Measurements from ENCODE around the gene ACVRL1. TPM values are rescaled to one million over a fixed set of nuclear protein-coding genes. Genes with fewer than 3 reads are reported as not detected.

Gene ACVRL1
- total and polyA plus RNA-seq, 2 donors = 8.9 to 14.9 TPM

GRCh38 chr12:51925346-51926063, 18.2 kb downstream of the ACVRL1 start:
- H3K36me3 ChIP-seq (ENCODE audit: control insufficient read depth in 2 of 2, insufficient read depth in 2 of 2, low read length in 1 of 2) = no peaks in the 10 kb centered on the region
- H3K27me3 ChIP-seq (ENCODE audit: control insufficient read depth in 2 of 2, insufficient read depth in 1 of 2, low read length in 1 of 2) = no peaks in the 10 kb centered on the region
- WGBS = 84% methylated on average over 3 of the region's 3 CpGs
- no peak overlapping the region for H3K27ac ChIP-seq (ENCODE audit: low read depth in 1 of 2, low read length in 1 of 2)
- H3K4me3 ChIP-seq (ENCODE audit: low read length in 2 of 2) = no peak overlapping the region
- H3K9me3 ChIP-seq (ENCODE audit: control insufficient read depth in 2 of 2, insufficient read depth in 1 of 2, low read length in 1 of 2) = no peaks in the 10 kb centered on the region
- peaks cover 0 to 27% of the 10 kb centered on the region in 2 donors for H3K4me1 ChIP-seq (ENCODE audit: control insufficient read depth in 2 of 2, insufficient read depth in 2 of 2, low read length in 2 of 2)
- no peak for DNase-seq (ENCODE audit: low read depth in 6 of 9, low spot score in 9 of 9)

GRCh38 chr12:51926064-51926632, 18.8 kb downstream of the ACVRL1 start:
- H3K9me3 ChIP-seq (ENCODE audit: control insufficient read depth in 2 of 2, insufficient read depth in 1 of 2, low read length in 1 of 2) = no peaks in the 10 kb centered on the region
- H3K27ac ChIP-seq (ENCODE audit: low read depth in 1 of 2, low read length in 1 of 2) = no peak overlapping the region
- H3K4me3 ChIP-seq (ENCODE audit: low read length in 2 of 2) = no peak overlapping the region
- no peak for DNase-seq (ENCODE audit: low read depth in 6 of 9, low spot score in 9 of 9)
- no peaks in the 10 kb centered on the region for H3K36me3 ChIP-seq (ENCODE audit: control insufficient read depth in 2 of 2, insufficient read depth in 2 of 2, low read length in 1 of 2)
- H3K4me1 ChIP-seq (ENCODE audit: control insufficient read depth in 2 of 2, insufficient read depth in 2 of 2, low read length in 2 of 2) = peaks cover 0 to 27% of the 10 kb centered on the region in 2 donors
- WGBS = 73% methylated on average over 8 of the region's 8 CpGs
- no peaks in the 10 kb centered on the region for H3K27me3 ChIP-seq (ENCODE audit: control insufficient read depth in 2 of 2, insufficient read depth in 1 of 2, low read length in 1 of 2)

DNA sequence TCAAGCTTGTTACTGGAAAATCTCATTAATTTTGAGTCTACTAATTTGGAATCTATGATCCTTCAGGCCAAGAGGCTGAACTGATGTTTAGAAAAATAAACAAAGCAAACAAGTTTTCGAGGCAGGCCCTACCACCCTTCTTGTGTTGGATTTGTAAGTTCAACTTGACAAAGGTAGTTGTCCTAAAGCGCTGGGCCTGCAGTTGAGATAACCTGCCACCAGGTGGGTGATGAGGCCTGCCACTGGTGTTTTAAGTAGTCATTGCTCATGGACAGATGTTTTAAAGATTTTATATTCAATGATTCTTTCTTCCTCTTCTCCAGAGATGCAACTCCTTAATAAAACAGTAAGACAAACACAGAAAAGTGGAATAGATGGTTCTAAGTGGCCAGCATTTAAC, 19.4 kb downstream of the ACVRL1 start:
- peak in 4 of 9 donors; percentile 29 to 61 (median 44) for DNase-seq (ENCODE audit: low read depth in 6 of 9, low spot score in 9 of 9)
- no peak overlapping the region for H3K4me3 ChIP-seq (ENCODE audit: low read length in 2 of 2)
- H3K27ac ChIP-seq (ENCODE audit: low read depth in 1 of 2, low read length in 1 of 2) = no peak overlapping the region
- H3K9me3 ChIP-seq (ENCODE audit: control insufficient read depth in 2 of 2, insufficient read depth in 1 of 2, low read length in 1 of 2) = no peaks in the 10 kb centered on the region
- H3K4me1 ChIP-seq (ENCODE audit: control insufficient read depth in 2 of 2, insufficient read depth in 2 of 2, low read length in 2 of 2) = peaks cover 0 to 27% of the 10 kb centered on the region in 2 donors
- 97% methylated on average over 2 of the region's 2 CpGs for WGBS
- no peaks in the 10 kb centered on the region for H3K36me3 ChIP-seq (ENCODE audit: control insufficient read depth in 2 of 2, insufficient read depth in 2 of 2, low read length in 1 of 2)
- no peaks in the 10 kb centered on the region for H3K27me3 ChIP-seq (ENCODE audit: control insufficient read depth in 2 of 2, insufficient read depth in 1 of 2, low read length in 1 of 2)

DNA sequence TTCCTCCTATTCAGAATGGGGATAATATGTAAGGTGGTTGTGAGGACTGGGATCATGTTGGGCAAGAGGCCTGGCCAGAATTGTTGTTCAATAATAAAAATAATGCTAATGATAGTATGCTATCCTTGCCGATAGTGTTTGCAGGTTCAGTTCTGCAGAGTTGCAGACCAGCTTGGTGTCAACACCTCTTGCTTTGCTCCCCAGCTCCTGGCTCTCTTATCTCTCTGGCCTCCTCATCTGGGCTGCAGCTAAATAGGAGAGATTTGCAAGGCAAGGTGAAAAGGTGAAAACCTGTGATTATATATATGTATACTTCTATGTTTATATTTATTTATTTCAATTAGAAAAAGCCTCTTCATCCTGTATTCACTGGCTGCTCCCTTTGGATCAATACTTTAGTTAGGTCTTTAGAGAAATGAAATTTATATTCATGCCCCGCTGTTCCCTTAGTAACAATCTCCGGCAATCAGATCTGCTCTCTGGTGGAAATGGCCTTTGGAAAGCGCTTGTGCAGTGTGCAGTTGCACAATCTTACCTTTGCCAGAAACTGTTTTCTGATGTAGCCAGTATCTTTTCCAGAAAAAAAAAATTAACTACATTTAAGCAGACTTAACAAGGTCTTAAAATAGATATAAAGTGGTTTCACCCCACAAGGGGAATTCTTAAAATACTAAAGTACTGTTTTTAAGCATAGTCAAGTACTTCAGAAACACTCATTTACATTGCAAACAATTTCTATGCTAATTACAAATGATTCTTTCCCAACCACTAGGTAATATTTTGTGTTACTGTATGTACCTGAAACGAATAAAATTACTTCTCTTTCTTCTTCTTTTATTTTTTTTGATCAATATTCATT, 25.1 kb downstream of the ACVRL1 start:
- WGBS = 94% methylated on average over 5 of the region's 5 CpGs
- DNase-seq (ENCODE audit: low read depth in 6 of 9, low spot score in 9 of 9) = no peak
- H3K36me3 ChIP-seq (ENCODE audit: control insufficient read depth in 2 of 2, insufficient read depth in 2 of 2, low read length in 1 of 2) = no peaks in the 10 kb centered on the region
- H3K27me3 ChIP-seq (ENCODE audit: control insufficient read depth in 2 of 2, insufficient read depth in 1 of 2, low read length in 1 of 2) = no peaks in the 10 kb centered on the region
- H3K9me3 ChIP-seq (ENCODE audit: control insufficient read depth in 2 of 2, insufficient read depth in 1 of 2, low read length in 1 of 2) = no peaks in the 10 kb centered on the region
- H3K4me3 ChIP-seq (ENCODE audit: low read length in 2 of 2) = no peak overlapping the region
- H3K4me1 ChIP-seq (ENCODE audit: control insufficient read depth in 2 of 2, insufficient read depth in 2 of 2, low read length in 2 of 2) = no peaks in the 10 kb centered on the region
- H3K27ac ChIP-seq (ENCODE audit: low read depth in 1 of 2, low read length in 1 of 2) = no peak overlapping the region

DNA sequence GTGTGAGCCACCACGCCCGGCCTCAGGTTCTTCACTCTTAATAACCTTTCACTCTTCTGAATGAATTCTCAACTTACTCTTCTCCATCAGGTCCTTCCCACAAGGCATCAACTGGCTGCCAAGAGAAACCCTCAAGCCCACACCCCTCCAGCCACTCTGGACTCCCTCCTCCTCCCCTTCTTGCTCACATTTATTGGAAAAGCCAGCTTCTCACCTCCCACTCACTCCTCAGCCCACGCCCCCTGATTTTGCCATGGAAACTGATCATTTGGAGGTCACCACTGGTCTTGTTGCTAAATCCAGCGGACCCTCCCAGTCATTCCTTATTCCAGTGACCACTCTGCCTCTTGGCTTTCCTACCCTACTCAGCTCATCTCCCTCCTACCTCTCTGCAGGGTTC, 26.8 kb downstream of the ACVRL1 start:
- Histone ChIP-seq H3K27me3 (ENCODE audit: control insufficient read depth in 2 of 2, insufficient read depth in 1 of 2, low read length in 1 of 2) (no peaks in the 10 kb centered on the region), H3K27ac (ENCODE audit: low read depth in 1 of 2, low read length in 1 of 2) (no peak overlapping the region), H3K4me1 (ENCODE audit: control insufficient read depth in 2 of 2, insufficient read depth in 2 of 2, low read length in 2 of 2) (no peaks in the 10 kb centered on the region), H3K9me3 (ENCODE audit: control insufficient read depth in 2 of 2, insufficient read depth in 1 of 2, low read length in 1 of 2) (no peaks in the 10 kb centered on the region), H3K4me3 (ENCODE audit: low read length in 2 of 2) (no peak overlapping the region), H3K36me3 (ENCODE audit: control insufficient read depth in 2 of 2, insufficient read depth in 2 of 2, low read length in 1 of 2) (no peaks in the 10 kb centered on the region)
- WGBS = 99% methylated on average over 4 of the region's 4 CpGs
- no peak for DNase-seq (ENCODE audit: low read depth in 6 of 9, low spot score in 9 of 9)

DNA sequence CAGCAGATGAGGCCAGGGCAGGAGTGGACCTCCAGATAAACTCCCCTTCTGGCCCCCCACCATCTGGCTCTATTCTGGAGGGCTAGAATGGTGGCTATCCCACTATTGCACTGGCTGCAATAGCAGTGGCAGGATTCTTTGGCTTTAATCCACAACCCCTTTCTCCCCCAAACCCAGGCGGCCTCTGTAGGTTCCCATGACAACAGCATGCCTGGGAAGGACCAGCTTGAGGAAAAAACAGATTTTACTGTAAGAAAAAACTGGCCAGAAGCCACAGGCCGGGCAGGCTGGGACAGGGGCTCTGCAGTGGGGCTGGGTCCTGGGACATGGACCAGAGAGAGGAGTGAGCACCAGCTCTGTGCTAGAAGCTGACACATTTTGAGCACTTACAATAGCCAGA, 30.6 kb downstream of the ACVRL1 start:
- no peak for DNase-seq (ENCODE audit: low read depth in 6 of 9, low spot score in 9 of 9)
- H3K27ac ChIP-seq (ENCODE audit: low read depth in 1 of 2, low read length in 1 of 2) = no peak overlapping the region
- H3K4me1 ChIP-seq (ENCODE audit: control insufficient read depth in 2 of 2, insufficient read depth in 2 of 2, low read length in 2 of 2) = peaks cover 0 to 15% of the 10 kb centered on the region in 2 donors
- 91% methylated on average over 2 of the region's 2 CpGs for WGBS
- no peaks in the 10 kb centered on the region for H3K36me3 ChIP-seq (ENCODE audit: control insufficient read depth in 2 of 2, insufficient read depth in 2 of 2, low read length in 1 of 2)
- no peak overlapping the region for H3K4me3 ChIP-seq (ENCODE audit: low read length in 2 of 2)
- no peaks in the 10 kb centered on the region for H3K27me3 ChIP-seq (ENCODE audit: control insufficient read depth in 2 of 2, insufficient read depth in 1 of 2, low read length in 1 of 2)
- no peaks in the 10 kb centered on the region for H3K9me3 ChIP-seq (ENCODE audit: control insufficient read depth in 2 of 2, insufficient read depth in 1 of 2, low read length in 1 of 2)

- WGBS = 94% methylated on average over 6 of the region's 6 CpGs
- H3K36me3 ChIP-seq (ENCODE audit: control insufficient read depth in 2 of 2, insufficient read depth in 2 of 2, low read length in 1 of 2) = no peaks in the 10 kb centered on the region
- peaks cover 0 to under 1% of the 10 kb centered on the region in 2 donors for H3K9me3 ChIP-seq (ENCODE audit: control insufficient read depth in 2 of 2, insufficient read depth in 1 of 2, low read length in 1 of 2)
- no peaks in the 10 kb centered on the region for H3K27me3 ChIP-seq (ENCODE audit: control insufficient read depth in 2 of 2, insufficient read depth in 1 of 2, low read length in 1 of 2)
- no peak overlapping the region for H3K4me3 ChIP-seq (ENCODE audit: low read length in 2 of 2)
- peaks cover 0 to 15% of the 10 kb centered on the region in 2 donors for H3K4me1 ChIP-seq (ENCODE audit: control insufficient read depth in 2 of 2, insufficient read depth in 2 of 2, low read length in 2 of 2)
- H3K27ac ChIP-seq (ENCODE audit: low read depth in 1 of 2, low read length in 1 of 2) = no peak overlapping the region
- no peak for DNase-seq (ENCODE audit: low read depth in 6 of 9, low spot score in 9 of 9)
Observed at GRCh38 chr12:51938726-51939125, 31.4 kb downstream of the ACVRL1 start.

DNA sequence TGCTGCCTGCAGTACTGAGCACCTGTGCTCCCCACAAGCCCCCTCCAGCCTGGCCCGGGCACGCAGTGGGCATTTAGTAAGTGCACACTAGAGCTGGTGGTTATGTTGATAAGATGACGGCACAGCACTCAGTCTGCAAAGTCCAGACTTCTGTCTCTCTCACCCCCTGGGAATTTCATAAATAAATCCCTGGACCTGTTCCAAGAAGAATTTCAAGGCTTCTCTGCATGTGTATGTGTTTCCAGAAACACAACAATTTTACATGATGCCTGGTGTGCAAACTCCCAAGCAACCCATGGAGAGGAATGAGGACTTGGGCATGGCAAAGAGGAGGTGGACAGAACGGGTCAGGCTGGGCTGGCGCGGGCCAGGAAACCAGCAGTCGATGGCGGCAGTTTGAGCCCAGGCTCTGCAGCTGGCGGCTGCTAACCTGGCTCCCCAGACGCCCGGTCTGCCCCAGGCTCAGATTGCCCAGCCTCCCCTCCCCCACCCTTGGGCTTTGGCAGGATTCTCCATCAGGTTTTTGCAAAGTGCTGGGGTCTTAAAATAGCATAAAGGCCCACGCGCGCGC, 33.8 kb downstream of the ACVRL1 start:
- no peak overlapping the region for H3K27ac ChIP-seq (ENCODE audit: low read depth in 1 of 2, low read length in 1 of 2)
- DNase-seq (ENCODE audit: low read depth in 6 of 9, low spot score in 9 of 9) = no peak
- H3K4me3 ChIP-seq (ENCODE audit: low read length in 2 of 2) = no peak overlapping the region
- H3K36me3 ChIP-seq (ENCODE audit: control insufficient read depth in 2 of 2, insufficient read depth in 2 of 2, low read length in 1 of 2) = no peaks in the 10 kb centered on the region
- no peaks in the 10 kb centered on the region for H3K27me3 ChIP-seq (ENCODE audit: control insufficient read depth in 2 of 2, insufficient read depth in 1 of 2, low read length in 1 of 2)
- 88% methylated on average over 15 of the region's 15 CpGs for WGBS
- H3K4me1 ChIP-seq (ENCODE audit: control insufficient read depth in 2 of 2, insufficient read depth in 2 of 2, low read length in 2 of 2) = peaks cover 0 to 15% of the 10 kb centered on the region in 2 donors
- H3K9me3 ChIP-seq (ENCODE audit: control insufficient read depth in 2 of 2, insufficient read depth in 1 of 2, low read length in 1 of 2) = peaks cover 0 to 7% of the 10 kb centered on the region in 2 donors

DNA sequence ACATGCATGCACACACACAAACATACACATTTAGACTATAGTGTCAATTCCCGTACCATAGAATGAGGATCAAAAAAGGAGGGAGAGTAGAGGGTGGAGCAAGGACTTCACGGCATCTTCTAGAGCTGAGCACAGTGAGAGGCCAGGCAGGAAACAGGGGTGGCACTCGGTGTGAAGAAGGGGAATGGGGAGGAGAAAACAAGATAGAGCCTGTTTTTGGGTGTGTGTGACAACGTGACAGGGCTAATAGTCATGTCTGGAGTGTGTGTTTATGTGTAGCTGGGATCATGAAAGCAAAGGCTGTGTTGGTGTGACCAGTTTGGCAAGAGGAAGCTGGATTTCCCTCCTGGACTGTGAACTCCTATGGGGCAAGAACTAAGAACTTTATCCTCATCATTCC, 34.3 kb downstream of the ACVRL1 start:
- DNase-seq (ENCODE audit: low read depth in 6 of 9, low spot score in 9 of 9) = peak in 1 of 9 donors; percentile 45
- peaks cover 0 to 7% of the 10 kb centered on the region in 2 donors for H3K9me3 ChIP-seq (ENCODE audit: control insufficient read depth in 2 of 2, insufficient read depth in 1 of 2, low read length in 1 of 2)
- 52% methylated on average over 4 of the region's 4 CpGs for WGBS
- H3K27me3 ChIP-seq (ENCODE audit: control insufficient read depth in 2 of 2, insufficient read depth in 1 of 2, low read length in 1 of 2) = no peaks in the 10 kb centered on the region
- peaks cover 0 to 15% of the 10 kb centered on the region in 2 donors for H3K4me1 ChIP-seq (ENCODE audit: control insufficient read depth in 2 of 2, insufficient read depth in 2 of 2, low read length in 2 of 2)
- no peak overlapping the region for H3K4me3 ChIP-seq (ENCODE audit: low read length in 2 of 2)
- H3K27ac ChIP-seq (ENCODE audit: low read depth in 1 of 2, low read length in 1 of 2) = no peak overlapping the region
- H3K36me3 ChIP-seq (ENCODE audit: control insufficient read depth in 2 of 2, insufficient read depth in 2 of 2, low read length in 1 of 2) = no peaks in the 10 kb centered on the region

Data from thymus (tissue), 11 donors.